Activated T-cell treated with anti-CD3 and anti-CD28 coated beads for 1 hour (primary cell): ENCODE measurements around the gene CCDC69.
A peak's percentile ranks its signal among the peaks of the same experiment; 100 is the strongest.
"Not testable (repeated sequence)": the region's sequence is repeated elsewhere in the genome, so short reads cannot be mapped to it uniquely, and the experiment has no call there.

Experiments used
- DNase-seq: peaks from one replicate; pipeline ENCODE4 v3.0.0-alpha.2; 2020; ENCODE audit warnings: low read depth

Gene CCDC69

DNA sequence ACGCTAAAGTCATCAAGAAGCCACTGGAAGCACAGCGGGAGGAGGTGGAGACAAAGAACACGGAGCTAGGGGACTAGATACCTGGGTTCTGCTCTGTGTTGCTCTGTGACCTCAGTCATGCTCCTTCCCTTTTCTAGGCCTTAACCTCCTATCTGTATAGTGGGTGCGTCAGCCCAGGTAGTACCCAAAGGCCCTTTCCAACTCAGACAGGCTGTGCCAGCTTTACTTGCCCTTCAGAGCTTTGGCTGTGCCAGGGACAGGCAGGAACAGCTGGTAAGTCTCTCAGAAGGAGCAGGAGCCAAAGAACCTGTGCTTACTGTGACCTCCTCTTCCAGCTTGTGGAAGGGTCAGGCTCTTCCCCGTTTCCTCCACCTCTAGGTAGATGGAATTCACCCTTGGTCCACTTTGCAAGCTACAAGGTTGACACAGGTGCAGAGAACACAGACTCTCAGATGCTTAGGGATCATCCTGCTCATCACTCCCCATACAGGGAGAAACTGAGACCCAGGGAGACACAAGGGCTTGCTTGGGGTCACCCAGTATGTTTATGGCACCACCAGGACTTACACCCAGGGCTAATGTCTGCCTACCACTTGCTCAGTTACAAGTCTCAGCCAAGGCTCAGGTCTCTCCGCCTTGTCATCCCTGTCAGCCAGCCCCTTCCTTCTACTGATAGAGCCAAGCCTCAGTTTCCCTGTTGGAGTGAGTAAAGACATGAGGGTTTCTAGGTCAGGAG lies 1.7 kb downstream of the CCDC69 start:
- no peak for DNase-seq

DNA sequence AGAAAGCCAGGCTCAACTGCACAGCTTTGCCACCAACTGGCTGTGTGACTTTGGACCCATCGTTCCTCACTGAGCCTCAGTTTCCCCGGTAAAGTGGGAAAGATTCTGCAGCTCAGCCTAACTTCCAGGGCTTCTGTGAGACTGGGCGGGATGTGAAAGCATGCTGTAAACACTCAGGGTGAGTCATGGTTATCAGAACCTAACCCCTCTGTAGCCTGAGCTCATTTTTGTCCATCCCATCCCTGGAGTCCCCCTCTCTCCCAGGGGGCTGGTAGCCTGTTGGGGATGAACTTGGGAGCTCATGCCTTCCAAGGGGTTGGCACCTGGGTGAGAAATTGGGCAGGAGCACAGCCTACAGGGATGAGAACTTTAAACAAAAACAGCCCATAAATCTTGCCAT lies 2.3 kb downstream of the CCDC69 start:
- DNase-seq, result no peak

DNA sequence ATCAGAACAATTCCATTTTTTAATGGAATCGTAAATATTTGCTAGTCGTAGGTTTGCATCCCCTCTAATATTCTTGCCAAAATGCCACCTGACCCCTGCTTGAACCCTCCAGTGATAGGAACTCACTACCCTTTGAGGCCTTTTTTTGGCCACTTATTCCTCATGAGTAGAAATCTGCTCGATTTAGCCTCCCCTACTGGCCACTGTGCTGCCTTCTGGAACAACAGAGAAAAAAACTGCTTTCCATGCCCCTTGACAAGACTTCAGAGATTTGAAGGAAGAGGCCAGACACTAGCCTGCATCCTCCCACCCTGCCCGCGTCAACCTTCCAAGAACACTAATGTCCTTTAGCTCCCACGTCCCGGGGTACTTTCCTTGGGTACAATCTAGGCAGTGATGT lies 4.1 kb downstream of the CCDC69 start:
- no peak for DNase-seq

DNA sequence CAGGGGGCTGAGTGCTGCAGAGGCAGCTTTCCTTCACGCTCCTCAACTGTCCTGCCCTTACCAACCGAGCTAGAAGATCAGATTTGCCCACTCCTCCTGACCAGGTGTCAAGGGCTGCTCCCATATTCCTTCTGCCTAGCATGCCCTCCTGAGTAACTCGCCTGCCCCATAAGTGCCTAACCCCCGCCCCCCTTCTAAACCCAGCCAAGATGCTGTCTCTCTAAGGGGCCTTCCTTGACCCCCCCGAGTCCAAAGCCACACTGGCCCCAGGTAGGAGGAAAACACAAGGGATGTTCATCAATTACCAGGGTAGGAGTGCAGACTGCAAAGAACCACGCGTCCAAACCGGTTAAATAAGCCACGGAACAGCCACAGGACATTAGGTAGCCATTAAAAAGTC lies 4.8 kb downstream of the CCDC69 start:
- no peak for DNase-seq

GRCh38 chr5:151218177-151218576 lies 5.7 kb downstream of the CCDC69 start:
- no peak for DNase-seq

DNA sequence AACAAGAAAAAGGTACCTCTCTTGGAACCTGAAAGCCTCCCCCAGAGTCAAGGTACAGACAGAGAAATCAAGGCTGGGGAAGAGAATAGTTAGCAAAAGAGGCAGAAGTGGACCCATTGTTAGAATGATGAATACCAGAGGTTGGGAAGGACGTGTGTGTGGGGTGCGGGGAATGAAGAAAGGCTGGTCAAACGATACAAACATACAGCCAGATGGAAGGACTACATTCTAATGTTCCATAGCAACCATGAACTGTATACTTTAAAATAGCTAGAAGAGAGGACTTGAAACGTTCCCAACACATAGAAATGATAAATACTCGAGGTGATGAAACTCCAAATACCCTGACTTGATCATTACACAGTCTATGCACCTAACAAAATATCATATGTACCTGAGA lies 7.1 kb downstream of the CCDC69 start:
- DNase-seq, result no peak

DNA sequence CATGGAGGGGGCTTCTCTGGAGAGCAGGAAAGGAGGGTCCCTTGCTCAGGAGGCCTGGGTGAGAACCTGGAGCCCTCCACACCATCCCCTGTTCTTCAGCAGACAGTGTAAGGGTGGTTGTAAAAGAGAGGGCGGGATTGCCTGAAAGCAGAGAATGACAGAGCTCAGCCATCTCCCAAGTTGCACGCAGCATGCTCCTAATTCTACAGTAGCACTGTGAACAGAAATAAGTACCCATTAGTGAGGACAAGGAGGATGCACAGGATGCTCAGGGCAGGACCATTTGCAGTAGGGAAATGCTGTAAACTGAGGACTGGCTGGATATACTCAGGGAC lies 8.4 kb downstream of the CCDC69 start:
- no peak for DNase-seq

DNA sequence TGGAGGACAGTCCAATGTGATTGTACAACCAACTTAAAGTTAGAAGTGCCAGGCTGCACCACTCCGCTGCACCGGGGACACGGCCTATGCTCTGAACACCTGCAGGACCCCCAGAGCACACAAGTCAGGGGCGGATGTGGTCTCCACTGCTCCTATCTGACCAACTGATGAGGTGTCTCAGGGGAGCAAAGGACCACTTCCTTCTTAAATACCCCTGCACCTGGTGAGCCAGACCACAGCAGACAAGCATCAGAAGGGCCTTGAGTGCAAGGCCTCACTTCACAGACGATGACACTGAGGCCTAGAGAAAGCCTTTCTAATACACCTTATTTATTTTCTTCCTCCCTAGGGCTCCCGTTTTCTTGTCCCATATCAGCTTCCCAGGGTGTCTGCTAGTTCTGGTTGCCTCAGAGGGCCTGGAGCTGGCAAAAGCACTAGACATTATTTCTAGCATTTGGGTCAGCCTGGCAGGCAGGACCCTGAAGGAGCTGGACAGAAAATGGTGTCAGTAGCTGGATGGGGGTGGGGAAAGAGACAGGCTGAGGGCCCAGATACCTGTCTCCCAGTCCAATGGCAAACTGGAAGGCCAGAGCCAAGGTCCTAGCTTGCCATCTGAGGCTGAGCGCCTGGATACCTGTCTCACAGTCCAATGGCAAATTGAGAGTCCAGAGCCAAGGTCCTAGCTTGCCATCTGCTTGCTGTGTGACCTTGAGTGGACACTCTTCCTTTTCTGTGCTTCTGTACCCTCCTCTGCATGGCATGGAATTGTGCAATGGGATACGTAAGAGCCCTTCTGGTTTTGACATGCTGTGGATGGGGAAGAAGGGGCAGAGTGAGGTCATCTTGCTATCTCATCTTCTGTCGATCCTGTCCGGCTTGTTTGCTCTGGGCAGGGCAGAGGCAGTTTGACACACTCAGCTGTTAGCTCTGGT lies 9.0 kb downstream of the CCDC69 start:
- no peak for DNase-seq

DNA sequence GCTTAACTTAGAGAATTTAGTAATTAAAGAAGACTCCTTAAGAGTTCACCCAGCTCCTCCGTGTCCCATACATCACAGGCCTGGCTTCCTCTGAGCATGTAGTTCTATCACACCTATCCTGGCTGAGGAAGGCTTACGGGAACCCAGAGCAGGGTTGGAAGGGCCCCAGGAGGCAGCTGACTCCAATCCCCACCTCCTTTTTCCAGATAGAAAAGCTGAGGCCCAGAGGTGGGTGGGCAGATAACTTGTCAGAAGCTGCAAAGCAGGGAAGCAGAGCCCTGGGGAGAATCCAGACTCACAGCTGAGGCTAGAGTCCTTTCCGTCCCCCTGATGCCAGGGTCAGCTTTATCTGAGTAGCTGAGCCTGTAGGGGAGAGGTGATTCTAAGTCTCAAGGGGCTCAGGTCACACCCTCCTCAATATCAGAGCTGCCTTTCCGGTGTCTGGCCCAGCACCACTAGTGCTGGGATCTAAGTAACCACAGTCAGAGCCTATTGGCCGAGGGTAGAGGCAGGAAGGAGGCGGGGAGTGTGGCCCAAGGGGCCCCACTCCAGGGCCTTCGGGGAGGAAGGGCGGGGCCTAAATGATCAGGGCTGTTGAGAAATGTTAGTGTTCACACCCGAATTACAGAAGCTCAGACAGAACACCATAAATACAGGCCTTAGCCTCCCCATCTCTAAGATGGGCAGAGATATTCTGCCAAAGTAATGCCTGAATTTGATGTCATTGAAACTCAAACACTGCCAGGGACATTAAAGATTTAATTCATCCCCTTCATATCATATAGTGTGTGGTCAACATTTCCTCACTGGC lies 9.9 kb downstream of the CCDC69 start:
- DNase-seq, result peak; percentile 78

- no peak for DNase-seq
Observed at GRCh38 chr5:151212406-151212798, 11.5 kb downstream of the CCDC69 start.

GRCh38 chr5:151208481-151208914 lies 15.4 kb downstream of the CCDC69 start:
- no peak for DNase-seq

DNA sequence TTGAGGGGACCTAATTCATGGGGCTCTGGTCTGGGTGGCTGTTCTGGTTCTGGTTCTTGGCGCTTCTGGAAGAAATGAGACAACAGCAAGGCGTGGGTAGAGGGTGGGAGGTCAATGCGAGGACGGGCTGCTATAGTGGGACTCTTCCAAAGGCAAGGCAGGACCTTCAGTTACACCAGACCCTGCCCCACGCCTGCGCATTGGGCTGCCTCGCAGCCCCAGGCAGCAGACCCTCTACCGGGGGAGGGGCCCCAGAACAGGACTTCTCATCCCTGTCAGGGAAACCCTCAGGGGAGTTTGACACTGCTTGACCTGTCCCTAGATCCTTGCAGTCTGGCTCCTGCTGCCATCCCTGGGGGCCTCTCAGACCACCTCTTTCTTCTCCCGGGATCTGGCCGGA lies 18.5 kb downstream of the CCDC69 start:
- no peak for DNase-seq

- no peak for DNase-seq
Observed at GRCh38 chr5:151204051-151204450, 19.8 kb downstream of the CCDC69 start.

GRCh38 chr5:151202381-151203139 lies 21.3 kb downstream of the CCDC69 start:
- DNase-seq, result no peak

GRCh38 chr5:151200913-151201595 lies 22.8 kb downstream of the CCDC69 start:
- no peak for DNase-seq

GRCh38 chr5:151199581-151200185 lies 24.2 kb downstream of the CCDC69 start:
- no peak for DNase-seq

GRCh38 chr5:151198861-151199260 lies 25.0 kb downstream of the CCDC69 start:
- DNase-seq, result no peak

DNA sequence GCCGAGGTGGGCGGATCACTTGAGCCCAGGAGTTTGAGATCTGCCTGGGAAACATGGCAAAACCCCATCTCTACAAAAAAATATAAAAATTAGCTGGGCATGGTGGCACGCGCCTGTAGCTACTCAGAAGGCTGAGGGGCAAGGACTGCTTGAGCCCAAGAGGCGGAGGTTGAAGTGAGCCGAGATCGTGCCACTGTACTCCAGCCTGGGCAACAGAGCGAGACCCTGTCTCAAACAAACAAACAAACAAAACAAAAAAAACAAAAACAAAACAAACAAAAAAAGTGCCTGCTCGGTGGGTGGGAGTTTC lies 26.6 kb downstream of the CCDC69 start:
- DNase-seq, result not testable (repeated sequence)

DNA sequence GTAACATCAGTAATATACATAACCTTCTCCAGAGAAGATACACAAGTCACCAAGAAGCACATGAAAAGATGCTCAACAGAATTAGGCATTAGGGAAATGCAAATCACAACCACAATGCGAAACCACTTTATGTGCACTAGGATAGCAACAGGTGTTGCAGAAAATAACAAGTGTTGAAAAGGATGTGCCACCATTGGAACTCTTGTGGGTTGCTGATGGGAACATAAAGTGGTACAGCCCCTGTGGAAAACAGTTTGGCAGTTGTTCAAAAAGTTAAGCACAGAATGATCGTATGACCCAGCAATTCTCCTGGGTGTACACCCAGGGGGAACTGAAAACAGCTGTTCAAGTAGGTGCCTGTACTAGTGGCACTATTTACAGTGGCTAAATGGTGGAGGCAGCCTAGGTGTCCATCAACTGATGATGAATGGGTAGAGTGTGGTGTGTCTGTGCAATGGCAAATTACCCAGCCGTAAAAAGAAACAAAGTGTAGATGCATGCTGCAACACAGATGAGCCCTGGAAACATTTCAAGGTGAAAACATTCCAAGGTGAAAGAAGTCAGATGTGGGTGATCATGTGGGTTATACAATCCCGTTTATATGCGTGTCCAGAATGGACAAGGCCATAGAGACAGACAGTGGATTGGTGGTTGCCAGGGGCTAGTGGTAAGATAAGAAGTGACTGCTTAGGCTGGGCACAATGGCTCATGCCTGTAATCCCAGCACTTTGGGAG lies 27.2 kb downstream of the CCDC69 start:
- no peak for DNase-seq

DNA sequence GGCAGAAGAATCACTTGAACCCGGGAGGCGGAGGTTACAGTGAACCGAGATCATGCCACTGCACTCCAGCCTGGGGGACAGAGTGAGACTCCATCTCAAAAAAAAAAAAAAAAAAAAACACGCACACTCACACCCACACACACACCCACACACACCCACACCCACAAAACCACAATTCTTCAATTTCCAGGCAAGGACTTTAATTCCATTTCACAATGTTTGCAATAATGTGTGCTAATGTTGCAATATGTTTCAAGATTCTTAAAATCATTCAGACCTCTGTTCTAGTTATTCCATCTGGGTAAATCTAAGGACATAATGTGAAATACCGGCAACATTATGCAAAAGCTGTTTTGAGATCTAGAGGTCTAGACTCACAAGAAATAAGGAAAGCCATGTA lies 28.3 kb downstream of the CCDC69 start:
- DNase-seq, result no peak
